ENCODE data around the gene STK11. TPM values are rescaled to one million over a fixed set of nuclear protein-coding genes. Genes with fewer than 3 reads are reported as not detected.

STK11 gene
- polyA plus RNA-seq, 1 of the 3 experiments (the other 2 are of a cell fraction): 55.5 TPM

- Histone ChIP-seq H3K4me3 (ENCODE audit: low read depth in 2 of 2, low read length in 1 of 2) (no peak overlapping the region), H3F3A (replicated peaks; ENCODE audit: insufficient read depth) (no peaks in the 10 kb centered on the region), H3K27me3 (ENCODE audit: insufficient read depth) (no peaks in the 10 kb centered on the region), H3K9ac (no peak overlapping the region), H4K20me1 (ENCODE audit: insufficient read depth) (peaks cover 51% of the 10 kb centered on the region), H3K79me2 (ENCODE audit: insufficient read depth) (peaks cover 60% of the 10 kb centered on the region; the same call in 1 of the 2 replicates), H3K36me3 (replicated peaks in 1 of 2; ENCODE audit: control insufficient read depth in 1 of 2, insufficient read depth in 2 of 2, low read length in 1 of 2) (peaks cover 0 to 6% of the 10 kb centered on the region in 2 experiments), H3K9me3 (no peaks in the 10 kb centered on the region), H3K9me2 (no peaks in the 10 kb centered on the region), H3K27ac (ENCODE audit: low read depth in 2 of 2, low read length in 1 of 2) (no peak overlapping the region), H2AFZ (ENCODE audit: low read depth) (no peak overlapping the region), H3K4me2 (no peak overlapping the region), H3K4me1 (ENCODE audit: control insufficient read depth in 1 of 2, insufficient read depth in 2 of 2, low read depth in 1 of 2, low read length in 1 of 2) (no peaks in the 10 kb centered on the region)
- DNase-seq: no peak
- TF ChIP-seq, protein P1, sequence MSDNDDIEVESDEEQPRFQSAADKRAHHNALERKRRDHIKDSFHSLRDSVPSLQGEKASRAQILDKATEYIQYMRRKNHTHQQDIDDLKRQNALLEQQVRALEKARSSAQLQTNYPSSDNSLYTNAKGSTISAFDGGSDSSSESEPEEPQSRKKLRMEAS (IDR thresholded peaks at IDR 0.05; ENCODE audit: low read depth): no peak
- TF ChIP-seq SIN3A (IDR thresholded peaks at IDR 0.05; ENCODE audit: borderline replicate concordance, low read depth, low read length): no peak
- TF ChIP-seq FOSL2 (IDR thresholded peaks at IDR 0.05; ENCODE audit: borderline replicate concordance, low read depth): no peak
- TF ChIP-seq GATA2 (CRISPR knock-in tag; IDR thresholded peaks at IDR 0.05): no peak
- no peak for TF ChIP-seq POLR2AphosphoS5 (IDR thresholded peaks at IDR 0.05; ENCODE audit: low read depth, low read length)
- TF ChIP-seq RAD21 (IDR thresholded peaks at IDR 0.05; ENCODE audit: low read length): no peak
- no peak for TF ChIP-seq JUND (IDR thresholded peaks at IDR 0.05)
- WGBS (ENCODE audit: low lambda C conversion rate): 91% methylated on average over 20 of the region's 26 CpGs
- POLR2A ChIA-PET: no interaction called here
- CTCF ChIA-PET: no interaction called here
Measured at GRCh38 chr19:1162404-1163282, 42.9 kb upstream of the STK11 start.

- Histone ChIP-seq H3K4me1 (ENCODE audit: control insufficient read depth in 1 of 2, insufficient read depth in 2 of 2, low read depth in 1 of 2, low read length in 1 of 2) (no peaks in the 10 kb centered on the region), H2AFZ (ENCODE audit: low read depth) (no peak overlapping the region), H3K36me3 (replicated peaks in 1 of 2; ENCODE audit: control insufficient read depth in 1 of 2, insufficient read depth in 2 of 2, low read length in 1 of 2) (peaks cover 0 to 7% of the 10 kb centered on the region in 2 experiments), H3K27ac (ENCODE audit: low read depth in 2 of 2, low read length in 1 of 2) (no peak overlapping the region), H3K9me2 (no peaks in the 10 kb centered on the region), H3K4me3 (ENCODE audit: low read depth in 2 of 2, low read length in 1 of 2) (no peak overlapping the region), H3K4me2 (no peak overlapping the region), H3K9me3 (no peaks in the 10 kb centered on the region), H3K27me3 (ENCODE audit: insufficient read depth) (no peaks in the 10 kb centered on the region), H4K20me1 (ENCODE audit: insufficient read depth) (peaks cover 53% of the 10 kb centered on the region), H3K79me2 (ENCODE audit: insufficient read depth) (peaks cover 66% of the 10 kb centered on the region), H3K9ac (no peak overlapping the region), H3F3A (replicated peaks; ENCODE audit: insufficient read depth) (no peaks in the 10 kb centered on the region)
- no peak for DNase-seq
- ChIA-PET CTCF (interaction anchor here (0.9 kb wide), 1 partner anchor 31 kb away, joined by 3 read pairs; no protein-coding TSS in a partner anchor), POLR2A (interaction anchor here (1.0 kb wide), 1 partner anchor 8 kb away, joined by 4 read pairs; no protein-coding TSS in a partner anchor)
- 93% methylated on average over 24 of the region's 41 CpGs for WGBS (ENCODE audit: low lambda C conversion rate)
- TF ChIP-seq GABPA (IDR thresholded peaks at IDR 0.05; ENCODE audit: low read depth) (no peak), FOXJ3 (CRISPR knock-in tag; IDR thresholded peaks at IDR 0.05) (no peak), ELF1 (IDR thresholded peaks at IDR 0.05) (no peak), MXI1 (IDR thresholded peaks at IDR 0.05; ENCODE audit: low read depth, low read length) (no peak), RFX5 (IDR thresholded peaks at IDR 0.05; ENCODE audit: low read length) (no peak), NFIC (IDR thresholded peaks at IDR 0.05; ENCODE audit: borderline replicate concordance) (no peak), TEAD4 (IDR thresholded peaks at IDR 0.05; ENCODE audit: borderline replicate concordance, insufficient read depth) (no peak), EZH2phosphoT487 (IDR thresholded peaks at IDR 0.05; ENCODE audit: borderline replicate concordance, low read depth) (no peak), FOXM1 (IDR thresholded peaks at IDR 0.05; ENCODE audit: low read depth) (no peak), NRF1 (IDR thresholded peaks at IDR 0.05; ENCODE audit: low read depth, low read length) (no peak), EP300 (IDR thresholded peaks at IDR 0.05; ENCODE audit: borderline replicate concordance in 1 of 2, low read depth in 1 of 2, low read length in 1 of 2) (no peak)
- TF ChIP-seq, protein P2, sequence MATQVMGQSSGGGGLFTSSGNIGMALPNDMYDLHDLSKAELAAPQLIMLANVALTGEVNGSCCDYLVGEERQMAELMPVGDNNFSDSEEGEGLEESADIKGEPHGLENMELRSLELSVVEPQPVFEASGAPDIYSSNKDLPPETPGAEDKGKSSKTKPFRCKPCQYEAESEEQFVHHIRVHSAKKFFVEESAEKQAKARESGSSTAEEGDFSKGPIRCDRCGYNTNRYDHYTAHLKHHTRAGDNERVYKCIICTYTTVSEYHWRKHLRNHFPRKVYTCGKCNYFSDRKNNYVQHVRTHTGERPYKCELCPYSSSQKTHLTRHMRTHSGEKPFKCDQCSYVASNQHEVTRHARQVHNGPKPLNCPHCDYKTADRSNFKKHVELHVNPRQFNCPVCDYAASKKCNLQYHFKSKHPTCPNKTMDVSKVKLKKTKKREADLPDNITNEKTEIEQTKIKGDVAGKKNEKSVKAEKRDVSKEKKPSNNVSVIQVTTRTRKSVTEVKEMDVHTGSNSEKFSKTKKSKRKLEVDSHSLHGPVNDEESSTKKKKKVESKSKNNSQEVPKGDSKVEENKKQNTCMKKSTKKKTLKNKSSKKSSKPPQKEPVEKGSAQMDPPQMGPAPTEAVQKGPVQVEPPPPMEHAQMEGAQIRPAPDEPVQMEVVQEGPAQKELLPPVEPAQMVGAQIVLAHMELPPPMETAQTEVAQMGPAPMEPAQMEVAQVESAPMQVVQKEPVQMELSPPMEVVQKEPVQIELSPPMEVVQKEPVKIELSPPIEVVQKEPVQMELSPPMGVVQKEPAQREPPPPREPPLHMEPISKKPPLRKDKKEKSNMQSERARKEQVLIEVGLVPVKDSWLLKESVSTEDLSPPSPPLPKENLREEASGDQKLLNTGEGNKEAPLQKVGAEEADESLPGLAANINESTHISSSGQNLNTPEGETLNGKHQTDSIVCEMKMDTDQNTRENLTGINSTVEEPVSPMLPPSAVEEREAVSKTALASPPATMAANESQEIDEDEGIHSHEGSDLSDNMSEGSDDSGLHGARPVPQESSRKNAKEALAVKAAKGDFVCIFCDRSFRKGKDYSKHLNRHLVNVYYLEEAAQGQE (IDR thresholded peaks at IDR 0.05; ENCODE audit: low read depth, low read length): no peak
- TF ChIP-seq, protein P3, sequence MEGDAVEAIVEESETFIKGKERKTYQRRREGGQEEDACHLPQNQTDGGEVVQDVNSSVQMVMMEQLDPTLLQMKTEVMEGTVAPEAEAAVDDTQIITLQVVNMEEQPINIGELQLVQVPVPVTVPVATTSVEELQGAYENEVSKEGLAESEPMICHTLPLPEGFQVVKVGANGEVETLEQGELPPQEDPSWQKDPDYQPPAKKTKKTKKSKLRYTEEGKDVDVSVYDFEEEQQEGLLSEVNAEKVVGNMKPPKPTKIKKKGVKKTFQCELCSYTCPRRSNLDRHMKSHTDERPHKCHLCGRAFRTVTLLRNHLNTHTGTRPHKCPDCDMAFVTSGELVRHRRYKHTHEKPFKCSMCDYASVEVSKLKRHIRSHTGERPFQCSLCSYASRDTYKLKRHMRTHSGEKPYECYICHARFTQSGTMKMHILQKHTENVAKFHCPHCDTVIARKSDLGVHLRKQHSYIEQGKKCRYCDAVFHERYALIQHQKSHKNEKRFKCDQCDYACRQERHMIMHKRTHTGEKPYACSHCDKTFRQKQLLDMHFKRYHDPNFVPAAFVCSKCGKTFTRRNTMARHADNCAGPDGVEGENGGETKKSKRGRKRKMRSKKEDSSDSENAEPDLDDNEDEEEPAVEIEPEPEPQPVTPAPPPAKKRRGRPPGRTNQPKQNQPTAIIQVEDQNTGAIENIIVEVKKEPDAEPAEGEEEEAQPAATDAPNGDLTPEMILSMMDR (IDR thresholded peaks at IDR 0.05): no peak
- TF ChIP-seq, protein P4, sequence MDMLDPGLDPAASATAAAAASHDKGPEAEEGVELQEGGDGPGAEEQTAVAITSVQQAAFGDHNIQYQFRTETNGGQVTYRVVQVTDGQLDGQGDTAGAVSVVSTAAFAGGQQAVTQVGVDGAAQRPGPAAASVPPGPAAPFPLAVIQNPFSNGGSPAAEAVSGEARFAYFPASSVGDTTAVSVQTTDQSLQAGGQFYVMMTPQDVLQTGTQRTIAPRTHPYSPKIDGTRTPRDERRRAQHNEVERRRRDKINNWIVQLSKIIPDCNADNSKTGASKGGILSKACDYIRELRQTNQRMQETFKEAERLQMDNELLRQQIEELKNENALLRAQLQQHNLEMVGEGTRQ (IDR thresholded peaks at IDR 0.05; ENCODE audit: borderline replicate concordance, low read depth, low read length): no peak
Measured at GRCh38 chr19:1163283-1163933, 42.2 kb upstream of the STK11 start.

All from SK-N-SH (cell line).